ENCODE data around the gene STEAP4. TPM values are rescaled to one million over a fixed set of nuclear protein-coding genes. Genes with fewer than 3 reads are reported as not detected.

The STEAP4 gene
- total RNA-seq, 1 experiment from 2014 or later, result not detected

- no peak overlapping the region for H3K14ac ChIP-seq (ENCODE audit: insufficient read depth, low read length)
- no peaks in the 10 kb centered on the region for H3K9me3 Mint-ChIP-seq
- H2BK15ac ChIP-seq (ENCODE audit: low read depth, low read length), result no peak overlapping the region
- H3K79me1 ChIP-seq (ENCODE audit: insufficient read depth, low read depth, low read length, poor library complexity, severe bottlenecking), result no peaks in the 10 kb centered on the region
- no peak overlapping the region for H2AK5ac ChIP-seq (ENCODE audit: insufficient read length, low read length)
- no peak overlapping the region for H4K8ac ChIP-seq (replicated peaks; ENCODE audit: insufficient read length, low read depth, low read length)
- no peaks in the 10 kb centered on the region for H3K4me1 ChIP-seq (ENCODE audit: insufficient read depth, low read length)
- peaks cover 16% of the 10 kb centered on the region for H3K27me3 Mint-ChIP-seq (ENCODE audit: low read depth)
- H3K23me2 ChIP-seq (ENCODE audit: insufficient read length, low read depth, low read length, poor library complexity, severe bottlenecking), result no peaks in the 10 kb centered on the region
- no peak for TF ChIP-seq CTCF (conservative IDR thresholded peaks at IDR 0.05)
- no peak overlapping the region for H3K18ac ChIP-seq (ENCODE audit: insufficient read length, low read depth, low read length)
- no peak overlapping the region for H3K27ac Mint-ChIP-seq
- no peaks in the 10 kb centered on the region for H3K79me2 ChIP-seq (ENCODE audit: insufficient read depth, low read length)
- no peak for DNase-seq
- H3K9ac ChIP-seq (ENCODE audit: extremely low read depth, insufficient read length, low read length), result no peak overlapping the region
- no peak overlapping the region for H2BK12ac ChIP-seq (ENCODE audit: insufficient read length, low read depth, low read length)
- no peaks in the 10 kb centered on the region; the same call in 1 of the 2 replicates for H3K27me3 ChIP-seq (ENCODE audit: insufficient read depth, low read length)
- no peak overlapping the region for H2BK5ac ChIP-seq (ENCODE audit: insufficient read length, low read length)
- H3K23ac ChIP-seq (ENCODE audit: insufficient read length, low read depth, low read length), result no peak overlapping the region
- H3T11ph ChIP-seq (ENCODE audit: low read length), result no peak overlapping the region
- H3K56ac ChIP-seq (ENCODE audit: insufficient read length, low read depth, low read length), result no peak overlapping the region
- H3K4ac ChIP-seq (ENCODE audit: low read depth, low read length), result no peak overlapping the region
- H3K27ac ChIP-seq (ENCODE audit: insufficient read length, low read depth, low read length), result no peak overlapping the region
- H2BK20ac ChIP-seq (ENCODE audit: low read depth, low read length, poor library complexity, severe bottlenecking), result no peak overlapping the region
- H2AFZ ChIP-seq (ENCODE audit: low read length), result no peak overlapping the region
- no peaks in the 10 kb centered on the region for H4K20me1 ChIP-seq (ENCODE audit: control insufficient read depth, insufficient read depth, insufficient read length)
- H4K91ac ChIP-seq (ENCODE audit: insufficient read length, low read depth, low read length), result no peak overlapping the region
- no peak overlapping the region for H2BK120ac ChIP-seq (ENCODE audit: low read depth, low read length, poor library complexity, severe bottlenecking)
- no peak overlapping the region for H3K4me3 Mint-ChIP-seq
- no peak overlapping the region for H4K5ac ChIP-seq (ENCODE audit: insufficient read length, low read depth, low read length)
- no CpG with 5 or more reads among the region's 1 CpG for WGBS (ENCODE audit: extremely low coverage, insufficient read length, low lambda C conversion rate)
- peaks cover 1 to 3% of the 10 kb centered on the region in 2 experiments; a peak in 2 of 4 replicates for H3K4me1 Mint-ChIP-seq
- no peaks in the 10 kb centered on the region; a peak in 1 of 7 replicates for H3K36me3 Mint-ChIP-seq (ENCODE audit: insufficient read depth in 1 of 3, low read depth in 3 of 3)
- H3K4me2 ChIP-seq (ENCODE audit: insufficient read depth, insufficient read length, low read length), result no peak overlapping the region
- no peaks in the 10 kb centered on the region for H3K9me3 ChIP-seq (ENCODE audit: control insufficient read depth, low read depth, low read length)
Measured at GRCh38 chr7:88301924-88302323, 4.8 kb downstream of the STEAP4 start.
